SH-SY5Y (cell line): ENCODE data around the gene PCED1B.

Experiments
- GATA2 ChIP-seq: IDR thresholded peaks from 2 replicates; pipeline ENCODE4 v1.6.1; 2011; ENCODE audit warnings: mild to moderate bottlenecking, low read depth, low read length
- GATA3 ChIP-seq: IDR thresholded peaks from 2 replicates; pipeline ENCODE4 v1.6.1; 2011; ENCODE audit warnings: low read depth, mild to moderate bottlenecking, low read length, moderate library complexity

DNA sequence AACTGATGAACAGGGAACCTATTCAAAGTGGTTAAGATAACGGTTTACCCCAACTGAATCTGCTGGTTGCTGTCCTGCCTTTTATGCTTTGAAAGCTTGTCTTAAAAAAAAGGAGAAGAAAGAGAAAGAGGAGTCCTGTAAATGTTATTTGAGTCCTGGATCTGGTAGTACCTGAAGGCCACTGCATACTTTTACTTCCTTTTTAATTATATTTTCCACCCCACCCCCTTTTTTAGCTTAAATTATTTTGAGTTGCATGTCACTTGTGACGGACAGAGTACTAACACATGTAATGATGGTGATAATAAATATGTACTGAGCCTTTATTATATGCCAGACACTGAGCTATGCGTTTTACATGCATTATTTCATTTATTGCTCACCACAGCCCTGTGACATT lies 2.9 kb downstream of the PCED1B start:
- TF ChIP-seq GATA3: no peak
- TF ChIP-seq GATA2: no peak
